Measurements from ENCODE around the gene MSRB1.
A peak's percentile ranks its signal among the peaks of the same experiment; 100 is the strongest.

MSRB1 gene

GRCh38 chr16:1945559-1946391, 2.8 kb upstream of the MSRB1 start:
- DNase-seq (ENCODE audit: extremely low spot score) = no peak
- CTCF ChIA-PET = interaction anchor here (1.0 to 1.5 kb wide), 5 partner anchors 12 to 22 kb away, joined by 3 to 5 read pairs (median 4); partner anchors contain the start of gene NDUFB10
- TF ChIP-seq CTBP1 (IDR thresholded peaks at IDR 0.05; ENCODE audit: borderline replicate concordance) (no peak), FOXM1 (IDR thresholded peaks at IDR 0.05; ENCODE audit: borderline replicate concordance) (no peak), L3MBTL2 (conservative IDR thresholded peaks at IDR 0.05) (no peak), ZNF384 (IDR thresholded peaks at IDR 0.05) (no peak), BHLHE40 (IDR thresholded peaks at IDR 0.05; ENCODE audit: borderline replicate concordance) (no peak), TARDBP (IDR thresholded peaks at IDR 0.05) (no peak), HDGF (IDR thresholded peaks at IDR 0.05; ENCODE audit: borderline replicate concordance) (no peak)
- TF ChIP-seq, protein P1, sequence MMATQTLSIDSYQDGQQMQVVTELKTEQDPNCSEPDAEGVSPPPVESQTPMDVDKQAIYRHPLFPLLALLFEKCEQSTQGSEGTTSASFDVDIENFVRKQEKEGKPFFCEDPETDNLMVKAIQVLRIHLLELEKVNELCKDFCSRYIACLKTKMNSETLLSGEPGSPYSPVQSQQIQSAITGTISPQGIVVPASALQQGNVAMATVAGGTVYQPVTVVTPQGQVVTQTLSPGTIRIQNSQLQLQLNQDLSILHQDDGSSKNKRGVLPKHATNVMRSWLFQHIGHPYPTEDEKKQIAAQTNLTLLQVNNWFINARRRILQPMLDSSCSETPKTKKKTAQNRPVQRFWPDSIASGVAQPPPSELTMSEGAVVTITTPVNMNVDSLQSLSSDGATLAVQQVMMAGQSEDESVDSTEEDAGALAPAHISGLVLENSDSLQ (IDR thresholded peaks at IDR 0.05) = no peak
- POLR2A ChIA-PET = interaction anchor here (0.6 to 3.5 kb wide), 5 partner anchors 10 to 26 kb away, joined by 3 to 31 read pairs (median 3); partner anchors contain the start of genes RPS2 and TBL3

- POLR2A ChIA-PET = interaction anchor here (0.6 to 5.2 kb wide), 6 partner anchors 13 to 118 kb away, joined by 3 to 95 read pairs (median 18); partner anchors contain the start of genes FAHD1, HAGH, NDUFB10 and RNF151
- CTCF ChIA-PET = interaction anchor here (0.6 to 1.1 kb wide), 3 partner anchors 21 to 520 kb away, joined by 4 to 6 read pairs (median 5); no protein-coding TSS in a partner anchor
- TF ChIP-seq ELF4 (IDR thresholded peaks at IDR 0.05) (no peak), FOXA1 (IDR thresholded peaks at IDR 0.05) (no peak), L3MBTL2 (conservative IDR thresholded peaks at IDR 0.05) (no peak), FOXM1 (IDR thresholded peaks at IDR 0.05; ENCODE audit: borderline replicate concordance) (no peak), SP1 (IDR thresholded peaks at IDR 0.05) (no peak), CTBP1 (IDR thresholded peaks at IDR 0.05; ENCODE audit: borderline replicate concordance) (no peak), BHLHE40 (IDR thresholded peaks at IDR 0.05; ENCODE audit: borderline replicate concordance) (no peak), ARNT (IDR thresholded peaks at IDR 0.05) (no peak), TARDBP (IDR thresholded peaks at IDR 0.05) (no peak), NFRKB (IDR thresholded peaks at IDR 0.05) (no peak), HDGF (IDR thresholded peaks at IDR 0.05; ENCODE audit: borderline replicate concordance) (no peak)
- TF ChIP-seq, protein P1 (IDR thresholded peaks at IDR 0.05) = no peak
Observed at GRCh38 chr16:1944612-1945199, 1.7 kb upstream of the MSRB1 start.

GRCh38 chr16:1942047-1942809, 771 bp downstream of the MSRB1 start:
- CTCF ChIA-PET = interaction anchor here (1.0 to 2.3 kb wide), 13 partner anchors 10 to 78 kb away, joined by 3 to 36 read pairs (median 6); partner anchors contain the start of genes NDUFB10, NOXO1 and RPL3L
- no peak for DNase-seq (ENCODE audit: extremely low spot score)
- TF ChIP-seq HDGF (IDR thresholded peaks at IDR 0.05; ENCODE audit: borderline replicate concordance) (peak; percentile 49; the same call in 1 of the 2 replicates), SP1 (IDR thresholded peaks at IDR 0.05) (no peak), NFRKB (IDR thresholded peaks at IDR 0.05) (no peak), LEF1 (IDR thresholded peaks at IDR 0.05; ENCODE audit: borderline replicate concordance) (no peak), CTBP1 (IDR thresholded peaks at IDR 0.05; ENCODE audit: borderline replicate concordance) (no peak), L3MBTL2 (conservative IDR thresholded peaks at IDR 0.05) (no peak), ELF4 (IDR thresholded peaks at IDR 0.05) (no peak)
- POLR2A ChIA-PET = interaction anchor here (0.7 to 5.2 kb wide), 10 partner anchors 9 to 160 kb away, joined by 3 to 95 read pairs (median 6); partner anchors contain the start of genes NUBP2, RNF151, RPS2 and SPSB3

More at GRCh38 chr16:1944612-1945199, 1.7 kb upstream of the MSRB1 start:
- DNase-seq (ENCODE audit: extremely low spot score) = no peak

- POLR2A ChIA-PET = interaction anchor here (0.8 to 5.2 kb wide), 10 partner anchors 8 to 214 kb away, joined by 3 to 95 read pairs (median 5); partner anchors contain the start of genes NUBP2, RNF151, RPS2 and SPSB3
Observed at GRCh38 chr16:1941162-1942046, 1.6 kb downstream of the MSRB1 start.

More at GRCh38 chr16:1941162-1942046, 1.6 kb downstream of the MSRB1 start:
- no peak for TF ChIP-seq CTBP1 (IDR thresholded peaks at IDR 0.05; ENCODE audit: borderline replicate concordance)
- TF ChIP-seq, protein P1 (IDR thresholded peaks at IDR 0.05) = no peak
- TF ChIP-seq ARNT (IDR thresholded peaks at IDR 0.05) = no peak
- CTCF ChIA-PET = interaction anchor here (0.6 to 2.3 kb wide), 20 partner anchors 9 to 1144 kb away, joined by 3 to 36 read pairs (median 4); partner anchors contain the start of genes NDUFB10, NOXO1, RPL3L and RPS2
- DNase-seq (ENCODE audit: extremely low spot score) = peak; percentile 79

All from HEK293T (cell line).